HCT116 (cell line): ENCODE measurements around the gene ITGAE.

Source experiments
- CTCF ChIP-seq, 3 experiments: fragments of 200-600 bp in 1 of 3; sonication (generic) in 1 of 3; IDR thresholded peaks in 2 of 3; conservative IDR thresholded peaks in 1 of 3; 2 replicates each; pipeline ENCODE4 v1.5.1; 2012 to 2017; ENCODE audit warnings: low read depth in 2 of 3, low read length in 2 of 3, antibody characterized with exemption in 1 of 3, borderline replicate concordance in 1 of 3, control low read depth in 1 of 3, mild to moderate bottlenecking in 1 of 3, mixed read lengths in 1 of 3, mixed run types in 1 of 3, moderate library complexity in 1 of 3; ENCODE audit not compliant: insufficient read depth in 1 of 3
- EGR1 ChIP-seq: IDR thresholded peaks from 2 replicates; pipeline ENCODE4 v1.6.1; 2012; ENCODE audit warnings: low read depth
- EZH2 ChIP-seq: fragments of 200-600 bp; sonication (generic); IDR thresholded peaks from 2 replicates; pipeline ENCODE4 v1.6.1; 2017; ENCODE audit warnings: antibody characterized with exemption, mixed run types
- MAX ChIP-seq: IDR thresholded peaks from 2 replicates; pipeline ENCODE4 v1.6.1; 2012
- POLR2A ChIP-seq: IDR thresholded peaks from 2 replicates; pipeline ENCODE4 v1.7.0; 2011; ENCODE audit warnings: borderline replicate concordance; ENCODE audit not compliant: insufficient read depth, insufficient read length; ENCODE audit errors: extremely low read depth
- POLR2AphosphoS5 ChIP-seq: IDR thresholded peaks from 2 replicates; pipeline ENCODE4 v1.6.1; 2011; ENCODE audit warnings: mild to moderate bottlenecking, low read depth, low read length, moderate library complexity
- RAD21 ChIP-seq: IDR thresholded peaks from 2 replicates; pipeline ENCODE4 v1.6.1; 2012; ENCODE audit warnings: low read depth, mild to moderate bottlenecking
- REST ChIP-seq: IDR thresholded peaks from 2 replicates; pipeline ENCODE4 v1.6.1; 2012; ENCODE audit warnings: low read depth
- SRF ChIP-seq: IDR thresholded peaks from 2 replicates; pipeline ENCODE4 v1.6.1; 2012; ENCODE audit warnings: low read depth
- ZFX ChIP-seq: fragments of 450-650 bp; IDR thresholded peaks from 2 replicates; pipeline ENCODE4 v1.6.1; 2017
- ZNF274 ChIP-seq: fragments of 200-500 bp; sonication (Bioruptor generic); IDR thresholded peaks from 2 replicates; pipeline ENCODE4 v1.6.1; 2014; ENCODE audit warnings: mild to moderate bottlenecking, low read depth, low read length, inconsistent platforms

- TF ChIP-seq POLR2A (no peak), CTCF (IDR thresholded peaks at IDR 0.05 in 2 of 3, conservative IDR thresholded peaks at IDR 0.05 in 1 of 3; ENCODE audit: borderline replicate concordance in 1 of 3, insufficient read depth in 1 of 3, low read depth in 2 of 3, low read length in 2 of 3) (no peak), EZH2 (no peak), ZNF274 (no peak), MAX (no peak), EGR1 (no peak), REST (no peak), ZFX (no peak), RAD21 (no peak), POLR2AphosphoS5 (no peak), SRF (no peak)
Observed at GRCh38 chr17:3813171-3813570, 12.2 kb upstream of the ITGAE start.
